Peyer's patch (tissue), 4 donors: Measurements from ENCODE around the gene STAT6. TPM values are rescaled to one million over a fixed set of nuclear protein-coding genes. Genes with fewer than 3 reads are reported as not detected.

Source experiments
- DNase-seq, 3 donors: peaks; one replicate each; pipeline ENCODE4 v3.0.0-alpha.2; 2017 to 2019
- H3K27ac ChIP-seq, 4 donors: fragments of 200-600 bp; sonication (generic); one replicate each; pipeline ENCODE4 v1.5.1; 2016 to 2019
- H3K27me3 ChIP-seq, 2 donors: fragments of 200-600 bp; sonication (generic); one replicate each; pipeline ENCODE4 v1.5.1; 2019
- H3K36me3 ChIP-seq, 3 donors: fragments of 200-600 bp; sonication (generic); one replicate each; pipeline ENCODE4 v1.5.1; 2016 to 2019
- H3K4me1 ChIP-seq, 4 donors: fragments of 200-600 bp; sonication (generic); one replicate each; pipeline ENCODE4 v1.5.1; 2016 to 2019
- H3K4me3 ChIP-seq, 4 donors: fragments of 200-600 bp; sonication (generic); 1 replicate in 3 of 4; 2 replicates in 1 of 4; pipeline ENCODE4 v1.5.1; 2016 to 2019; ENCODE audit warnings: mild to moderate bottlenecking in 1 of 4
- H3K9me3 ChIP-seq, 4 donors: fragments of 200-600 bp; sonication (generic); one replicate each; pipeline ENCODE4 v1.5.1; 2016 to 2019; ENCODE audit warnings: mild to moderate bottlenecking in 1 of 4
- POLR2A ChIP-seq, 2 donors: fragments of 450-650 bp; IDR thresholded peaks; one replicate each; pipeline ENCODE4 v1.5.1; 2017; ENCODE audit warnings: antibody characterized with exemption in 2 of 2, mild to moderate bottlenecking in 2 of 2, moderate library complexity in 2 of 2
- total RNA-seq, 4 donors: library from RNA; depleted of rRNA; stranded (reverse); fragments of >200 nt; gene quantifications; one replicate each; pipeline ENCODE4 v1.1.0, GENCODE V29; 2016
- TF ChIP-seq, protein P1 (sequence below), 6 experiments: fragments of 450-650 bp in 4 of 6; fragments of 200-600 bp in 2 of 6; sonication (generic) in 1 of 6; IDR thresholded peaks; one replicate each; pipeline ENCODE4 v1.5.1; 2017 to 2019; ENCODE audit warnings: antibody characterized with exemption in 6 of 6, mild to moderate bottlenecking in 3 of 6, moderate library complexity in 1 of 6

Gene STAT6
- total RNA-seq, 4 donors from 2014 or later = 278 to 416 (median 382) TPM

- Histone ChIP-seq H3K4me1 (peaks cover 0 to 49% (median 5%) of the 10 kb centered on the region in 4 donors), H3K4me3 (peak overlapping the region; percentile 74 to 81 (median 76)), H3K27ac (peak overlapping the region; percentile 98 to 99 (median 98)), H3K27me3 (no peaks in the 10 kb centered on the region), H3K9me3 (no peaks in the 10 kb centered on the region), H3K36me3 (peaks cover 0 to 30% (median 0%) of the 10 kb centered on the region in 3 donors)
- peak; percentile 78 to 93 (median 89) for DNase-seq
- no peak for TF ChIP-seq POLR2A (IDR thresholded peaks at IDR 0.05)
- TF ChIP-seq, protein P1, sequence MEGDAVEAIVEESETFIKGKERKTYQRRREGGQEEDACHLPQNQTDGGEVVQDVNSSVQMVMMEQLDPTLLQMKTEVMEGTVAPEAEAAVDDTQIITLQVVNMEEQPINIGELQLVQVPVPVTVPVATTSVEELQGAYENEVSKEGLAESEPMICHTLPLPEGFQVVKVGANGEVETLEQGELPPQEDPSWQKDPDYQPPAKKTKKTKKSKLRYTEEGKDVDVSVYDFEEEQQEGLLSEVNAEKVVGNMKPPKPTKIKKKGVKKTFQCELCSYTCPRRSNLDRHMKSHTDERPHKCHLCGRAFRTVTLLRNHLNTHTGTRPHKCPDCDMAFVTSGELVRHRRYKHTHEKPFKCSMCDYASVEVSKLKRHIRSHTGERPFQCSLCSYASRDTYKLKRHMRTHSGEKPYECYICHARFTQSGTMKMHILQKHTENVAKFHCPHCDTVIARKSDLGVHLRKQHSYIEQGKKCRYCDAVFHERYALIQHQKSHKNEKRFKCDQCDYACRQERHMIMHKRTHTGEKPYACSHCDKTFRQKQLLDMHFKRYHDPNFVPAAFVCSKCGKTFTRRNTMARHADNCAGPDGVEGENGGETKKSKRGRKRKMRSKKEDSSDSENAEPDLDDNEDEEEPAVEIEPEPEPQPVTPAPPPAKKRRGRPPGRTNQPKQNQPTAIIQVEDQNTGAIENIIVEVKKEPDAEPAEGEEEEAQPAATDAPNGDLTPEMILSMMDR (IDR thresholded peaks at IDR 0.05) = peak in 1 of 6 experiments; percentile 2
Measured at GRCh38 chr12:57110104-57111030, 795 bp downstream of the STAT6 start.

DNA sequence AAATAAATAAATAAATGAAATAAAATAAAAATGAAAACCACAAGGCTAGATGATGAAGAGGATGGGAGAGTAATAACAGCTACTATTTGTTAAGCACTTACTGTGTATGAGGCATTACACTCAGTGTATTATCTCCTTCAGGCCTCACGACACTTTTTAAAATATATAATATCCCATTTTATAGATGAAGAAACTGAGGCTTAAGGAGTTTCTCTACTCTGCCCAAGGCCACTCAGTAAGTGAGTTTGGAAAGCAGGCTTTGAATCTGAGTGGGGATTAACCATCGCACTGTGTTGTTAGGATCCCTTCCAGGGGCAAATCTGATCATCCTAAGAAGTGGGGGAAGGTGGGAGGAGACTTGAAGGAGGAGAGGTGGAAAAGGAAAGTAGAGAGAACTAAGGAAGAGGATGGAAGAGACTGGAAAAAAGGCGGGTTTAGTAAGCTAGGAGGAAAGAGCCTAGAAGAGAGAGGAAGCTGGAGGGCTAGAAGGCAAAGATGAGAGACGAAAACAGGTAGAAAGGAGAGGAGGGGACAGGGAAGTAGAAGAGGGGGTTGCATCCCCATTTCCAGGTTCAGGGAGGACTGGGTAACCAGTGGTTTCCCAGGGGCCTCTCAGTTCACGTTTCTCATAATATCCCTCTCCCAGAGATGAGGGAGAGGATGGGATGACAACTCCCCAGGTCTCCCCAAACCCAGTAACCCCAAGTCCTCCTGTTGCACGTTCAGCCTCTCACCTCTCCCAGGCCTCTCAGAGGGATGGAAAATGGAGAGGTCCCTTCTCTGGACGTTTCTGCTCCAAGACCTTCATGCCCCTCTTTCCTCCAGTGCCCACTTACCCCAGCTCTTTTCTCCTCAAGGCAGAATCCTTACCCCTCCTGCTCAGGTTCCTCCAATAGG lies 1.7 kb downstream of the STAT6 start:
- TF ChIP-seq, protein P1 (IDR thresholded peaks at IDR 0.05) = no peak
- no peak for TF ChIP-seq POLR2A (IDR thresholded peaks at IDR 0.05)
- Histone ChIP-seq H3K9me3 (no peaks in the 10 kb centered on the region), H3K27me3 (no peaks in the 10 kb centered on the region), H3K27ac (peak overlapping the region; percentile 98 to 99 (median 98)), H3K4me1 (peaks cover 0 to 49% (median 5%) of the 10 kb centered on the region in 4 donors), H3K36me3 (peaks cover 0 to 40% (median 0%) of the 10 kb centered on the region in 3 donors), H3K4me3 (peak overlapping the region; percentile 74 to 81 (median 76))
- no peak for DNase-seq

GRCh38 chr12:57107456-57108155 lies 3.6 kb downstream of the STAT6 start:
- peak in 1 of 3 donors; percentile 45 for DNase-seq
- Histone ChIP-seq H3K36me3 (peaks cover 0 to 50% (median 0%) of the 10 kb centered on the region in 3 donors), H3K9me3 (no peaks in the 10 kb centered on the region), H3K4me3 (no peak overlapping the region), H3K27ac (peak overlapping the region in 2 of 4 donors; percentile 25 to 65), H3K4me1 (peaks cover 0 to 55% (median 5%) of the 10 kb centered on the region in 4 donors), H3K27me3 (no peaks in the 10 kb centered on the region)
- TF ChIP-seq POLR2A (IDR thresholded peaks at IDR 0.05) = no peak
- TF ChIP-seq, protein P1 (IDR thresholded peaks at IDR 0.05) = no peak

GRCh38 chr12:57106021-57106708 lies 5.0 kb downstream of the STAT6 start:
- Histone ChIP-seq H3K27ac (peak overlapping the region in 1 of 4 donors; percentile 65), H3K27me3 (no peaks in the 10 kb centered on the region), H3K36me3 (peaks cover 0 to 61% (median 0%) of the 10 kb centered on the region in 3 donors), H3K4me3 (peak overlapping the region in 1 of 4 donors; percentile 10), H3K9me3 (no peaks in the 10 kb centered on the region), H3K4me1 (peaks cover 0 to 64% (median 5%) of the 10 kb centered on the region in 4 donors)
- TF ChIP-seq, protein P1 (IDR thresholded peaks at IDR 0.05) = no peak
- TF ChIP-seq POLR2A (IDR thresholded peaks at IDR 0.05) = no peak
- peak in 1 of 3 donors; percentile 74 for DNase-seq
